ENCODE measurements around the gene LYPD4.

DNA sequence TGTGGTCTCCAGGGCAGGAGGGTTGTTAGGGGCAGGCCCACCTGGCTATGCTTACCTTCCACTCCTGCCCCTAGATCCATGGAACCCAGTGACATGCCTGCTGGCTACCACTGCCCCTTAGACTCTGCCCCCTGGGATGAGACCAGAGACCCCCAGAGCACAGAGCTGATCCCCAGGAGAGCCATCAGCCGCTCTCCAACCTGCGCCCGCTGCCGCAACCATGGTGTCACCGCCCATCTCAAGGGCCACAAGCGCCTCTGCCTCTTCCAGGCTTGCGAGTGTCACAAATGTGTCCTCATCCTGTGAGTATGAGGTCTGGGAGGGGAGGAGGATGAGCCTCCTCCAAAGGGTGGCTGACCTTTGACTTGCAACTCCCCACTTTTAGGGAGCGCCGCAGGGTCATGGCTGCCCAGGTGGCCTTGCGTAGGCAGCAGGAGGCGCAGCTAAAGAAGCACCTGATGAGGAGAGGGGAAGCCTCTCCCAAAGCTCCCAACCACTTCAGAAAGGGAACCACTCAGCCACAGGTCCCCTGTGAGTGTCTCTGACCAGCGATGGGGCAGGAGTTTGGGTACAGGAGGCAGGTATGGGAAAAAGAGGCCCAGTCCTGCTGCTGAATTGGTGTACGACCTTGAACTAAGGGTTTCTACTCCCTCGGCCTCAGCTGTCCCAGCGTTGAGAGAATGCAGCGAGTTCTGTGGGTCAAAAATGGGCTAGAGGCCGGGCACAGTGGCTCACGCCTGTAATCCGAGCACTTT, 3.0 kb upstream of the LYPD4 start:
- TF ChIP-seq, protein P1, sequence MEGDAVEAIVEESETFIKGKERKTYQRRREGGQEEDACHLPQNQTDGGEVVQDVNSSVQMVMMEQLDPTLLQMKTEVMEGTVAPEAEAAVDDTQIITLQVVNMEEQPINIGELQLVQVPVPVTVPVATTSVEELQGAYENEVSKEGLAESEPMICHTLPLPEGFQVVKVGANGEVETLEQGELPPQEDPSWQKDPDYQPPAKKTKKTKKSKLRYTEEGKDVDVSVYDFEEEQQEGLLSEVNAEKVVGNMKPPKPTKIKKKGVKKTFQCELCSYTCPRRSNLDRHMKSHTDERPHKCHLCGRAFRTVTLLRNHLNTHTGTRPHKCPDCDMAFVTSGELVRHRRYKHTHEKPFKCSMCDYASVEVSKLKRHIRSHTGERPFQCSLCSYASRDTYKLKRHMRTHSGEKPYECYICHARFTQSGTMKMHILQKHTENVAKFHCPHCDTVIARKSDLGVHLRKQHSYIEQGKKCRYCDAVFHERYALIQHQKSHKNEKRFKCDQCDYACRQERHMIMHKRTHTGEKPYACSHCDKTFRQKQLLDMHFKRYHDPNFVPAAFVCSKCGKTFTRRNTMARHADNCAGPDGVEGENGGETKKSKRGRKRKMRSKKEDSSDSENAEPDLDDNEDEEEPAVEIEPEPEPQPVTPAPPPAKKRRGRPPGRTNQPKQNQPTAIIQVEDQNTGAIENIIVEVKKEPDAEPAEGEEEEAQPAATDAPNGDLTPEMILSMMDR (IDR thresholded peaks at IDR 0.05) = no peak
- no peak for TF ChIP-seq EZH2 (IDR thresholded peaks at IDR 0.05)
- no peak for TF ChIP-seq EZH2phosphoT487 (IDR thresholded peaks at IDR 0.05)
